K562 (cell line): ENCODE results near the gene NEK2. TPM values are rescaled to one million over a fixed set of nuclear protein-coding genes. Genes with fewer than 3 reads are reported as not detected.
A peak's percentile ranks its signal among the peaks of the same experiment; 100 is the strongest.

ENCODE experiments used
- ATF7 ChIP-seq: fragments of 450-650 bp; IDR thresholded peaks from 2 replicates; pipeline ENCODE4 v1.7.1; 2014; ENCODE audit warnings: mild to moderate bottlenecking, moderate library complexity
- BCOR ChIP-seq: fragments of 450-650 bp; IDR thresholded peaks from 2 replicates; pipeline ENCODE4 v1.6.1; 2016
- EZH2 ChIP-seq: IDR thresholded peaks from 2 replicates; pipeline ENCODE4 v1.6.1; 2012; ENCODE audit warnings: low read depth, mild to moderate bottlenecking, inconsistent platforms, low read length, borderline replicate concordance
- HCFC1 ChIP-seq: IDR thresholded peaks from 2 replicates; pipeline ENCODE4 v1.6.1; 2012; ENCODE audit warnings: low read depth, low read length, improper control_type of control experiment
- HES1 ChIP-seq: fragments of 450-650 bp; IDR thresholded peaks from 2 replicates; pipeline ENCODE4 v1.6.1; 2016; ENCODE audit warnings: low read depth, mild to moderate bottlenecking, moderate library complexity
- HIVEP1 ChIP-seq: fragments of 250-450 bp; sonication (Bioruptor Pico); IDR thresholded peaks from 2 replicates; pipeline ENCODE4 v1.4.0; 2020; ENCODE audit warnings: mild to moderate bottlenecking
- KAT2B ChIP-seq: IDR thresholded peaks from one replicate; pipeline ENCODE4 v1.6.1; 2012; ENCODE audit warnings: low read depth, mild to moderate bottlenecking, control low read depth, inconsistent platforms, low read length, moderate library complexity
- MED1 ChIP-seq: sonication (generic); formaldehyde crosslinking; IDR thresholded peaks from 2 replicates; pipeline ENCODE4 v1.8.1; 2023; ENCODE audit warnings: missing genetic modification reagents, borderline replicate concordance
- POLR2A ChIP-seq: fragments of 450-650 bp; conservative IDR thresholded peaks from 2 replicates; pipeline ENCODE4 v1.6.1; 2016
- POU5F1 ChIP-seq: fragments of 150-350 bp; IDR thresholded peaks from 2 replicates; pipeline ENCODE4 v1.6.1; 2014; ENCODE audit warnings: borderline replicate concordance, low read length, low read depth, mild to moderate bottlenecking; ENCODE audit not compliant: partially characterized antibody
- RBM17 ChIP-seq: fragments of 200-400 bp; formaldehyde crosslinking; IDR thresholded peaks from 2 replicates; pipeline ENCODE4 v1.6.1; 2017; ENCODE audit warnings: low read depth, mild to moderate bottlenecking, low read length, borderline replicate concordance
- RNF2 ChIP-seq: sonication (generic); IDR thresholded peaks from 2 replicates; pipeline ENCODE4 v1.6.1; 2016
- SMAD4 ChIP-seq: fragments of 250-450 bp; sonication (Bioruptor Pico); conservative IDR thresholded peaks from 2 replicates; pipeline ENCODE4 v1.8.0; 2021; ENCODE audit warnings: inconsistent platforms, mild to moderate bottlenecking, moderate library complexity
- SMARCC2 ChIP-seq: fragments of 450-650 bp; IDR thresholded peaks from 2 replicates; pipeline ENCODE4 v1.6.1; 2017; ENCODE audit warnings: antibody characterized with exemption, moderate library complexity, mild to moderate bottlenecking, low read depth
- SRSF7 ChIP-seq: fragments of 200-400 bp; formaldehyde crosslinking; optimal IDR thresholded peaks from 2 replicates; pipeline ENCODE3; 2017; ENCODE audit warnings: mild to moderate bottlenecking, low read depth, low read length
- ZKSCAN8 ChIP-seq: fragments of 200-800 bp; sonication (Bioruptor generic); IDR thresholded peaks from 2 replicates; pipeline ENCODE4 v1.6.1; 2016; ENCODE audit warnings: missing genetic modification characterization, missing compliant biosample characterization
- ZNF512 ChIP-seq: IDR thresholded peaks from 2 replicates; pipeline ENCODE4 v1.6.1; 2016; ENCODE audit warnings: missing genetic modification characterization, missing compliant biosample characterization
- ZNF586 ChIP-seq: fragments of 450-650 bp; formaldehyde crosslinking; conservative IDR thresholded peaks from 2 replicates; pipeline ENCODE4 v1.4.0; 2020; ENCODE audit warnings: mild to moderate bottlenecking, moderate library complexity
- polyA plus RNA-seq, 8 experiments: library from polyadenylated mRNA; depleted of rRNA in 4 of 8; stranded (reverse) in 5 of 8; unstranded in 3 of 8; fragments of >200 nt; fragmentation: Nextera tagmentation in 2 of 8; fragmentation: Illumina TruSeq in 1 of 8; extraction: Ambion mirVana in 2 of 8; extraction: Trizol in 1 of 8; gene quantifications; 2 replicates each; pipeline versions ENCODE4 v1.2.1 to v1.2.3, GENCODE V29; 2011 to 2014; ENCODE audit warnings: inconsistent platforms in 1 of 8, missing spikeins in 1 of 8
- total RNA-seq, 7 experiments: library from RNA; depleted of rRNA in 6 of 7; stranded (reverse); fragments of >200 nt in 6 of 7; fragmentation: Illumina TruSeq in 2 of 7; extraction: Trizol in 2 of 7; gene quantifications; 2 replicates each; pipeline versions ENCODE4 v1.2.1 to v1.2.3, GENCODE V29; 2011 to 2021; ENCODE audit warnings: low replicate concordance in 1 of 7
- TF ChIP-seq, protein P1 (sequence below): fragments of 250-450 bp; sonication (Bioruptor Pico); IDR thresholded peaks from 2 replicates; pipeline ENCODE4 v1.4.0; 2020; ENCODE audit warnings: mild to moderate bottlenecking, moderate library complexity
- TF ChIP-seq, protein P2 (sequence below): fragments of 450-650 bp; IDR thresholded peaks from 2 replicates; pipeline ENCODE4 v1.6.1; 2017; ENCODE audit warnings: antibody characterized with exemption
- TF ChIP-seq, protein P3 (sequence below): fragments of 250-450 bp; sonication (Bioruptor Pico); IDR thresholded peaks from 2 replicates; pipeline ENCODE4 v1.4.0; 2020; ENCODE audit warnings: mild to moderate bottlenecking

The NEK2 gene
- total and polyA plus RNA-seq, 9 of the 15 experiments (the other 6 are each of a cell fraction or from before 2014, with no cell fraction given) = 30.0 to 74.7 (median 66.4) TPM

DNA sequence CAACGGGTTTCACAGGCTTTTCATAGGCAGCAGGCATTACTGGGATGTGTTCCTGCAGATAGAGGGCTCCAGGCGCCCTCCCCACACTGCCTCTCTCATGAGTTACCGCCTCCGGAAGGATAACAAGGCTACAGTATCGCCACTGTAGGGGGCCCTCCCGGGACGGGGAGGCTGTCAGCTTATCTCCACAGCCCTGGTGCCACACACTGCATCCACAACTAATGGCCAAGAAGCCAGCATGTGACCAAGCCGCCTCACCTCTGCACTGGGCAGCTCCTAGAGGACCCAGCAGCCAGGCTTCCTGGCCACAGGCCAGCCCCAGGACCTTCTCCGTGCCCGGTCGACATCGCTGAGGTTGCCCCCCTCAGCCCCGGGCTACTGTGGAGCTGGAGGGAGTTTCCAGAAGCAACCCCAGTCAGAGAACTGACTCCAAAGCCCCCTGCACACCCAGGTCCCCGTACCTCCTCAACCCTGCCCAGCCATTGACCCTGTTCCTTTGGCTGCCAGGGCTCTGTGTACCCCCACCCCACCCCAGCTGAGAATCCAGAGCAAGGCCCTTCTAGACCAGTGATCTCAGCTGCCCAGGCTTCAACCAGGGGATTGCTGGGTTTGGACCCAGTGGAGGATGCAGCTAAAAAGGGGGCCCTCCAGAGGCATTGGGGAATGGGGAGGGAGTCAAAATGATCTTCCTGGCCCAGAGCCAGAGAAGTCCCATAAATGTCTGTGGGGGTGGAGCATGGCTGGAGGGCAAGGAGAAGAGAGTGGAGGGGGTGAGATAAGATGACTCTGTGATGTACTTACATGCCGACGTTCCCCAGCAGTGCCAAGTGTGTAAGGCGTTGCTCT, 45.0 kb downstream of the NEK2 start (continued):
- TF ChIP-seq ZNF512 (tag) (no peak), POLR2A (peak; percentile 62), SRSF7 (no peak), ZKSCAN8 (CRISPR knock-in tag) (peak; percentile 67), SMAD4 (peak; percentile 93), MED1 (CRISPR knock-in tag) (no peak), ZNF586 (no peak), RNF2 (peak; percentile 91), ATF7 (peak; percentile 73), HCFC1 (peak; percentile 38; the same call in 1 of the 2 replicates), SMARCC2 (peak; percentile 30; the same call in 1 of the 2 replicates), HIVEP1 (no peak), HES1 (no peak), POU5F1 (no peak), KAT2B (no peak), EZH2 (no peak), BCOR (peak; percentile 36; the same call in 1 of the 2 replicates), RBM17 (no peak)
- TF ChIP-seq, protein P1, sequence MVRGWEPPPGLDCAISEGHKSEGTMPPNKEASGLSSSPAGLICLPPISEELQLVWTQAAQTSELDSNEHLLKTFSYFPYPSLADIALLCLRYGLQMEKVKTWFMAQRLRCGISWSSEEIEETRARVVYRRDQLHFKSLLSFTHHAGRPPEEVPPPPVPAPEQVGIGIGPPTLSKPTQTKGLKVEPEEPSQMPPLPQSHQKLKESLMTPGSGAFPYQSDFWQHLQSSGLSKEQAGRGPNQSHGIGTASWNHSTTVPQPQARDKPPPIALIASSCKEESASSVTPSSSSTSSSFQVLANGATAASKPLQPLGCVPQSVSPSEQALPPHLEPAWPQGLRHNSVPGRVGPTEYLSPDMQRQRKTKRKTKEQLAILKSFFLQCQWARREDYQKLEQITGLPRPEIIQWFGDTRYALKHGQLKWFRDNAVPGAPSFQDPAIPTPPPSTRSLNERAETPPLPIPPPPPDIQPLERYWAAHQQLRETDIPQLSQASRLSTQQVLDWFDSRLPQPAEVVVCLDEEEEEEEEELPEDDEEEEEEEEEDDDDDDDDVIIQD = no peak
- TF ChIP-seq, protein P2, sequence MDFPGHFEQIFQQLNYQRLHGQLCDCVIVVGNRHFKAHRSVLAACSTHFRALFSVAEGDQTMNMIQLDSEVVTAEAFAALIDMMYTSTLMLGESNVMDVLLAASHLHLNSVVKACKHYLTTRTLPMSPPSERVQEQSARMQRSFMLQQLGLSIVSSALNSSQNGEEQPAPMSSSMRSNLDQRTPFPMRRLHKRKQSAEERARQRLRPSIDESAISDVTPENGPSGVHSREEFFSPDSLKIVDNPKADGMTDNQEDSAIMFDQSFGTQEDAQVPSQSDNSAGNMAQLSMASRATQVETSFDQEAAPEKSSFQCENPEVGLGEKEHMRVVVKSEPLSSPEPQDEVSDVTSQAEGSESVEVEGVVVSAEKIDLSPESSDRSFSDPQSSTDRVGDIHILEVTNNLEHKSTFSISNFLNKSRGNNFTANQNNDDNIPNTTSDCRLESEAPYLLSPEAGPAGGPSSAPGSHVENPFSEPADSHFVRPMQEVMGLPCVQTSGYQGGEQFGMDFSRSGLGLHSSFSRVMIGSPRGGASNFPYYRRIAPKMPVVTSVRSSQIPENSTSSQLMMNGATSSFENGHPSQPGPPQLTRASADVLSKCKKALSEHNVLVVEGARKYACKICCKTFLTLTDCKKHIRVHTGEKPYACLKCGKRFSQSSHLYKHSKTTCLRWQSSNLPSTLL = no peak
- TF ChIP-seq, protein P3, sequence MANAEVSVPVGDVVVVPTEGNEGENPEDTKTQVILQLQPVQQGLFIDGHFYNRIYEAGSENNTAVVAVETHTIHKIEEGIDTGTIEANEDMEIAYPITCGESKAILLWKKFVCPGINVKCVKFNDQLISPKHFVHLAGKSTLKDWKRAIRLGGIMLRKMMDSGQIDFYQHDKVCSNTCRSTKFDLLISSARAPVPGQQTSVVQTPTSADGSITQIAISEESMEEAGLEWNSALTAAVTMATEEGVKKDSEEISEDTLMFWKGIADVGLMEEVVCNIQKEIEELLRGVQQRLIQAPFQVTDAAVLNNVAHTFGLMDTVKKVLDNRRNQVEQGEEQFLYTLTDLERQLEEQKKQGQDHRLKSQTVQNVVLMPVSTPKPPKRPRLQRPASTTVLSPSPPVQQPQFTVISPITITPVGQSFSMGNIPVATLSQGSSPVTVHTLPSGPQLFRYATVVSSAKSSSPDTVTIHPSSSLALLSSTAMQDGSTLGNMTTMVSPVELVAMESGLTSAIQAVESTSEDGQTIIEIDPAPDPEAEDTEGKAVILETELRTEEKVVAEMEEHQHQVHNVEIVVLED (CRISPR knock-in tag) = 0 out of 2 replicates have a peak, but pooled peaks have one; percentile 13
